Measurements from ENCODE around the gene GUCD1.
A peak's percentile ranks its signal among the peaks of the same experiment; 100 is the strongest.
"Not testable (repeated sequence)": the region's sequence is repeated elsewhere in the genome, so short reads cannot be mapped to it uniquely, and the experiment has no call there.

GUCD1 gene

GRCh38 chr22:24563246-24563645 is 8.3 kb upstream of the GUCD1 start:
- TF ChIP-seq, protein P1, sequence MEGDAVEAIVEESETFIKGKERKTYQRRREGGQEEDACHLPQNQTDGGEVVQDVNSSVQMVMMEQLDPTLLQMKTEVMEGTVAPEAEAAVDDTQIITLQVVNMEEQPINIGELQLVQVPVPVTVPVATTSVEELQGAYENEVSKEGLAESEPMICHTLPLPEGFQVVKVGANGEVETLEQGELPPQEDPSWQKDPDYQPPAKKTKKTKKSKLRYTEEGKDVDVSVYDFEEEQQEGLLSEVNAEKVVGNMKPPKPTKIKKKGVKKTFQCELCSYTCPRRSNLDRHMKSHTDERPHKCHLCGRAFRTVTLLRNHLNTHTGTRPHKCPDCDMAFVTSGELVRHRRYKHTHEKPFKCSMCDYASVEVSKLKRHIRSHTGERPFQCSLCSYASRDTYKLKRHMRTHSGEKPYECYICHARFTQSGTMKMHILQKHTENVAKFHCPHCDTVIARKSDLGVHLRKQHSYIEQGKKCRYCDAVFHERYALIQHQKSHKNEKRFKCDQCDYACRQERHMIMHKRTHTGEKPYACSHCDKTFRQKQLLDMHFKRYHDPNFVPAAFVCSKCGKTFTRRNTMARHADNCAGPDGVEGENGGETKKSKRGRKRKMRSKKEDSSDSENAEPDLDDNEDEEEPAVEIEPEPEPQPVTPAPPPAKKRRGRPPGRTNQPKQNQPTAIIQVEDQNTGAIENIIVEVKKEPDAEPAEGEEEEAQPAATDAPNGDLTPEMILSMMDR (IDR thresholded peaks at IDR 0.05; ENCODE audit: insufficient read depth, low read length, missing control alignments), result no peak
- no peak overlapping the region for H3K4me3 ChIP-seq (ENCODE audit: low read depth, low read length)
- ChIA-PET CTCF (interaction anchor here (1.0 kb wide), 1 partner anchor 10 kb away, joined by 4 read pairs; no protein-coding TSS in a partner anchor), POLR2A (no interaction called here)
- DNase-seq (ENCODE audit: low read depth, low spot score), result no peak

DNA sequence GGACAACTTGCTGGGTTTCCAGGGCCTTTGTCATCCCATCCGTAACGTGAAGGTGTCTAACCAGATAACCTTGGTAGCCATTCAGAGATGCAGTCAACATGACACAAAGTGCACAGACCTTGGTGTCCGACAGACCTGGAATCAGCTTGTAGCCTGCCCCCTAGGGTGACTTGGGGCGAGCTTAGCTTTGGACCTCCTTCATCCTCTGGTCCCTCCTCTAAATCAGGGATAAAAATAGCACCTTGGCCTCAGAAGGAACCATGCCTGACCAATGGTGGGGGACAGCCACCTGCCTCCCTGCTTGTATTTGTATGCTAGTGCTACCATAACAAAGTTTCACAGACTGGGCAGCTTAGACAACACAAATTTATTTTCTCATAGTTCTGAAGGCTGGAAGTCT is 4.5 kb upstream of the GUCD1 start:
- POLR2A ChIA-PET, result no interaction called here
- CTCF ChIA-PET, result no interaction called here
- TF ChIP-seq, protein P1 (IDR thresholded peaks at IDR 0.05; ENCODE audit: insufficient read depth, low read length, missing control alignments), result no peak
- no peak for DNase-seq (ENCODE audit: low read depth, low spot score)
- H3K4me3 ChIP-seq (ENCODE audit: low read depth, low read length), result no peak overlapping the region

DNA sequence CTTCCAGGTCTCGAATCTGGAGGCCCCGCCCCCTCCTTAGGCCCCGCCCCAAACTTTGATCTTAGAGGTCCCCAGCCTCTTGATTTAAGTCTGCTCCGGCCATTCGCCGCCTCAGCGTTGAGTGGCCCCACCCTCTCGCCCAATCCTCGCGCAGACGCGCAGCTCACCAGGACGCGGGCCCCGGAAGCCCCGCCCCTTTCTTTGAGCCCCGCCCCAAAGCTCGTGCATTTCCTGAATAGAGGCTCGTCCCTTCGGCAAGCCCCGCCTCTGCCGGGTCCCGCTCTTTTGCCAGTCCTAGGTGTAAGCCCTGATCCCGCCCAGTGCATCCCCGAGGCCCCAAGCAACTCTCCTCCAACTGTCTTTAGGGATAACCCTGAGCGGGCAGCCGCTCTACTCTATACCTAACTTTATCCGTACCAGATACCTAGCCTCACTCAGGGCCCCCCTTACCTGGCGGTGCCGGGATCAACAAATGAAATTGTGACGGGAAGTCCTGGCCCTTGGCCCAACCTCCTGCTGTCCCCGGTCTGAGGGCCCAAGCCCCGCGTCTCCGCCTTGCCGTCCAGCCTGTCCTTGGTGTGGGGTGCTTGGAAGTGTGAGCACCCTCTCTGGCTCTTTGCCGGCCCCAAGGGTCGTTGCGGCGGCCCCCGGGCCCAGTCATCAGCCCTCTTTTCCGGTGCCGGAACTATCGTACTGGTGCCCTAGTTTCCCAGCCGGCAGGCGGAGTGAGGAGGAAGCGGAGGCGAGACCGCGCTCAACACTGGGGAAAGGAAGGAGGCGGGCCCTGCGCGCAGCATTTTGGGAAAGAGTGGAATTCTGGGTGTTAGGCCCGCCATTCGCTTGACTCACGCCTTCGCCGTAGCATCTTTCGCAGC is 464 bp upstream of the GUCD1 start, which contains the start of gene SNRPD3:
Gene SNRPD3 (plus strand): TSS at position 835 of the 875 bp plus-strand sequence. CDS start 1,676 bp downstream, outside the sequence.
- ChIA-PET POLR2A (interaction anchor here (0.6 to 1.3 kb wide), 3 partner anchors 11 to 145 kb away, joined by 3 to 8 read pairs (median 3); no protein-coding TSS in a partner anchor), CTCF (interaction anchor here (0.8 to 1.3 kb wide), 2 partner anchors 9 to 10 kb away, joined by 3 to 4 read pairs; no protein-coding TSS in a partner anchor)
- DNase-seq (ENCODE audit: low read depth, low spot score), result peak; percentile 92
- H3K4me3 ChIP-seq (ENCODE audit: low read depth, low read length), result peak within 1 kb of the TSS; percentile 98
- TF ChIP-seq, protein P1 (IDR thresholded peaks at IDR 0.05; ENCODE audit: insufficient read depth, low read length, missing control alignments), result no peak

DNA sequence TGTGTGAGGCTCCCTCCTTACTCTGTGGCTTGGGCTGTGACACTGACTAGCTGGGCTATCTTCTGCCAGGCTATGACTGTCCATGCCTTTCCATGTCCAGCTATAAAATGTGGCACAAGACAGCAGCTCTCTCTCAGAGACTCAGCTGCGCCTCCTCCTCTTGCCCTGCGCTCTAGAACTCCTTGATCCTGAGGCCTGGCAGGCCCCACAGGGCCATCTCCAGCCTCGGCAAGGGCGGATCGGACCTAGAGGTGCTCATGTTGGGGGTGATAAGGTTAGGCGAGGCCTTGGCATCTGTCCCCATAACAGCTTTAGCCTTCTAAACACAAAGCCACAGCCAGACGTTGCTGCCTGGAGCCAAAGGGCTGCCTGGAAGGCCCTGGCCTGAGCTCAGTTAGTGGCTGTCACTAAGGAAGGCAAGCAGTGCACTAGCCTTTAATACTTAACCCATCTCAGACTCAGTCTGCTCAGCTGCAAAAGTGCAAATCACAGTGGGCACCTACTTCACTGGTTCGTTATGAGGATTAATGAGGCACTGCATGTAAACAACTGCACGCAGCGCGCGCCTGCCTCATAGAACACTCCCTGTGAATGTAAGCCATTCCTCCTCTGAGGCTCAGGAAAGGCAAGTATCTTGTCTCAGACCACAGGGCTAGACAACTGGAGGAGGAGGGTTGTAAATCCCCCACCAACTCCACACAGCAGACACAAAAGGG is 1.2 kb downstream of the GUCD1 start:
- no peak for DNase-seq (ENCODE audit: low read depth, low spot score)
- ChIA-PET POLR2A (interaction anchor here (0.7 kb wide), 1 partner anchor 171 kb away, joined by 4 read pairs; no protein-coding TSS in a partner anchor), CTCF (interaction anchor here (0.6 to 1.1 kb wide), 5 partner anchors 9 to 396 kb away, joined by 3 to 5 read pairs (median 3); no protein-coding TSS in a partner anchor)
- TF ChIP-seq, protein P1 (IDR thresholded peaks at IDR 0.05; ENCODE audit: insufficient read depth, low read length, missing control alignments), result no peak
- H3K4me3 ChIP-seq (ENCODE audit: low read depth, low read length), result peak overlapping the region; percentile 93

GRCh38 chr22:24552503-24553286 is 2.2 kb downstream of the GUCD1 start:
- H3K4me3 ChIP-seq (ENCODE audit: low read depth, low read length); DNase-seq (ENCODE audit: low read depth, low spot score): not testable (repeated sequence)
- ChIA-PET CTCF (interaction anchor here (0.5 to 1.1 kb wide), 5 partner anchors 8 to 36 kb away, joined by 3 to 5 read pairs (median 3); no protein-coding TSS in a partner anchor), POLR2A (interaction anchor here (0.7 to 0.9 kb wide), 2 partner anchors 9 to 170 kb away, joined by 3 to 4 read pairs; no protein-coding TSS in a partner anchor)

DNA sequence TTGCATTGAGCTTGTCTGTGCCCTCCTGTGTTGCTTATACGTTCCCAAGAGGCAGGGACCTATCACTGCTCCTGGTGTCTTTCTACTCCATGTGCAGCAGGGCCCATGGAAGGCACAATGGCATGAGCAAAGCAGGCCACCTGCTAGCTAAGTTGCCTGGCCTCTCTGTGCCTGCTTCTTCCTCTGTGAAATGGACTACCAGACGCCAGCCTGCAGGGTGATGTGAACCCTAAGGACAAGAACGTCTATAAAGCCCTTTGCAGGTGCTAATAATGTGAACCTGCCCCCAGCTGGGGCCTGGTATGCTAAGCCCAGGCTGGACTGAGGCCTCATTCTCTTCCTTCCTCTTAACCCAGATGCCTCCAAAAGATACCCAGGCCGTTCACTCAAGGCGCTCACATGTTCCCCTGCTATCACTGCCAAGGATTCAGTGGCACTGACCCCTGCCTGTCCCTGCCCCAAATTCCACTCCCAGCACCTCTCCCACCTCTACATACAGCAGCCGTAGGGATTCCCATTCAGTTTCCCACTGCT is 4.0 kb downstream of the GUCD1 start:
- DNase-seq (ENCODE audit: low read depth, low spot score), result no peak
- ChIA-PET POLR2A (no interaction called here), CTCF (no interaction called here)
- no peak overlapping the region for H3K4me3 ChIP-seq (ENCODE audit: low read depth, low read length)
- TF ChIP-seq, protein P1 (IDR thresholded peaks at IDR 0.05; ENCODE audit: insufficient read depth, low read length, missing control alignments), result no peak
